GM12878 (cell line): ENCODE results near the gene OAF. TPM values are rescaled to one million over a fixed set of nuclear protein-coding genes. Genes with fewer than 3 reads are reported as not detected.
A peak's percentile ranks its signal among the peaks of the same experiment; 100 is the strongest.

Experiments
- ATAC-seq: fragments of 200-7000 bp; cut with Tn5 transposase; 3 replicates; pipeline ENCODE4 v1.9.1; 2020; ENCODE audit warnings: mild to moderate bottlenecking, moderate library complexity
- BruUV-seq: library from RNA; stranded (reverse); fragments of 400-500 nt; replicated peaks from 2 replicates; lab custom pipeline; 2021; lab: Mats Ljungman, UMichigan
- CTCF ChIA-PET: fragments of 300-600 bp; sonication (Branson Sonifier 250); formaldehyde crosslinking; extraction: SDS; loops from one replicate; lab custom pipeline; 2021; ENCODE audit warnings: inconsistent platforms; lab: Yijun Ruan, JAX
- POLR2A ChIA-PET: fragments of 350-600 bp; formaldehyde crosslinking; extraction: SDS; loops from one replicate; lab custom pipeline; 2021; ENCODE audit warnings: inconsistent platforms; lab: Charles Lee
- RAD21 ChIA-PET: fragments of 300-600 bp; sonication (Branson Sonifier 250); formaldehyde crosslinking; loops from one replicate; lab custom pipeline; 2023; ENCODE audit warnings: antibody characterized with exemption; ENCODE audit not compliant: unreplicated experiment; lab: Charles Lee
- SMC1A ChIA-PET: fragments of 300-600 bp; sonication (Branson Sonifier 250); formaldehyde crosslinking; loops from one replicate; lab custom pipeline; 2023; ENCODE audit not compliant: unreplicated experiment, uncharacterized antibody; lab: Charles Lee
- DNase-seq: peaks from one replicate; pipeline ENCODE4 v3.0.0-alpha.2; 2011; ENCODE audit warnings: low read depth, low spot score
- FAIRE-seq: peaks from 3 replicates; lab custom pipeline; 2011; peaks lifted over from hg19 to GRCh38; lab: Jason Lieb, UNC
- H2AFZ ChIP-seq: 2 replicates; pipeline ENCODE4 v1.6.0; 2011; ENCODE audit warnings: low read depth, low read length, control low read depth; ENCODE audit not compliant: control insufficient read depth
- H3K27ac ChIP-seq: 2 replicates; pipeline ENCODE4 v1.5.1; 2011; ENCODE audit warnings: control low read depth; ENCODE audit not compliant: control insufficient read depth, insufficient read depth
- H3K27me3 ChIP-seq, 2 experiments: replicated peaks in 1 of 2; 2 replicates each; pipeline versions ENCODE4 v1.6.0 to v1.6.1; 2011; ENCODE audit warnings: low read length in 1 of 2; ENCODE audit not compliant: control insufficient read depth in 2 of 2, insufficient read depth in 2 of 2
- H3K36me3 ChIP-seq, 2 experiments: 2 replicates each; pipeline ENCODE4 v1.5.1; 2011; ENCODE audit warnings: low read length in 1 of 2; ENCODE audit not compliant: control insufficient read depth in 2 of 2, insufficient read depth in 2 of 2
- H3K4me1 ChIP-seq: 2 replicates; pipeline ENCODE4 v1.6.1; 2011; ENCODE audit warnings: mild to moderate bottlenecking, low read length, moderate library complexity, mixed read lengths; ENCODE audit not compliant: control insufficient read depth, insufficient read depth
- H3K4me2 ChIP-seq: 2 replicates; pipeline ENCODE4 v1.6.0; 2011; ENCODE audit warnings: control low read depth; ENCODE audit not compliant: control insufficient read depth, insufficient read depth
- H3K4me3 ChIP-seq: fragments of 200-600 bp; sonication (generic); 2 replicates; pipeline ENCODE4 v1.5.1; 2016
- H3K79me2 ChIP-seq: 2 replicates; pipeline ENCODE4 v1.6.0; 2011; ENCODE audit warnings: low read length; ENCODE audit not compliant: control insufficient read depth, insufficient read depth
- H3K9ac ChIP-seq: 2 replicates; pipeline ENCODE4 v1.8.0; 2011; ENCODE audit warnings: low read length, control low read depth, mixed read lengths; ENCODE audit not compliant: control insufficient read depth, insufficient read depth
- H3K9me3 ChIP-seq: replicated peaks from 3 replicates; pipeline ENCODE4 v1.5.1; 2011; ENCODE audit warnings: mild to moderate bottlenecking, low read length; ENCODE audit not compliant: control insufficient read depth, insufficient read depth
- H4K20me1 ChIP-seq: 2 replicates; pipeline ENCODE4 v1.6.0; 2011; ENCODE audit not compliant: control insufficient read depth, insufficient read depth
- ASH2L ChIP-seq: fragments of 300-600, 200-600 bp; sonication (generic); IDR thresholded peaks from 2 replicates; pipeline ENCODE4 v1.6.1; 2017; ENCODE audit warnings: low read depth, mild to moderate bottlenecking, borderline replicate concordance
- ESRRA ChIP-seq: IDR thresholded peaks from 2 replicates; pipeline ENCODE4 v1.6.1; 2012; ENCODE audit warnings: mild to moderate bottlenecking, low read length, improper control_type of control experiment
- FOXK2 ChIP-seq: fragments of 450-650 bp; IDR thresholded peaks from 2 replicates; pipeline ENCODE4 v1.6.1; 2017; ENCODE audit warnings: mild to moderate bottlenecking, moderate library complexity
- FOXM1 ChIP-seq: IDR thresholded peaks from 2 replicates; pipeline ENCODE4 v1.6.1; 2012; ENCODE audit warnings: low read depth, mild to moderate bottlenecking, inconsistent platforms, low read length, moderate library complexity
- MYB ChIP-seq: fragments of 150-350 bp; IDR thresholded peaks from 2 replicates; pipeline ENCODE4 v1.6.1; 2014; ENCODE audit warnings: mild to moderate bottlenecking, low read depth, low read length, borderline replicate concordance
- NFXL1 ChIP-seq: fragments of 450-650 bp; IDR thresholded peaks from 2 replicates; pipeline ENCODE4 v1.6.1; 2017; ENCODE audit warnings: antibody characterized with exemption, mild to moderate bottlenecking, borderline replicate concordance
- NFYA ChIP-seq: IDR thresholded peaks from 2 replicates; pipeline ENCODE4 v1.6.1; 2011; ENCODE audit warnings: low read depth, mild to moderate bottlenecking, low read length, improper control_type of control experiment, borderline replicate concordance
- RELA ChIP-seq: fragments of 450-650 bp; IDR thresholded peaks from 2 replicates; pipeline ENCODE4 v1.8.0; 2014; ENCODE audit warnings: borderline replicate concordance; ENCODE audit not compliant: partially characterized antibody
- SPI1 ChIP-seq: IDR thresholded peaks from 2 replicates; pipeline ENCODE4 v1.6.1; 2011; ENCODE audit warnings: low read depth, mild to moderate bottlenecking, low read length, moderate library complexity, borderline replicate concordance; ENCODE audit not compliant: insufficient read depth
- TBL1XR1 ChIP-seq: IDR thresholded peaks from 2 replicates; pipeline ENCODE4 v1.6.1; 2012; ENCODE audit warnings: low read depth, low read length, improper control_type of control experiment
- WRNIP1 ChIP-seq: IDR thresholded peaks from 2 replicates; pipeline ENCODE4 v1.6.1; 2011; ENCODE audit warnings: low read depth, low read length, improper control_type of control experiment, borderline replicate concordance
- WGBS: methylation state at CpG from one replicate; pipeline ENCODE4 v1.1.6; 2016; ENCODE audit warnings: low lambda C conversion rate; ENCODE audit not compliant: insufficient replicate concordance, insufficient coverage; ENCODE audit errors: missing lambda C conversion rate; 5-methylcytosine and 5-hydroxymethylcytosine counted together
- in situ Hi-C: fragments of 300-500 bp; cut with MboI; formaldehyde crosslinking; loops from 9 replicates; pipeline ENCODE4 v1.14.3; 2018; ENCODE audit warnings: mixed read lengths
- intact Hi-C: fragments of 100-400 bp; cut with micrococcal nuclease; formaldehyde crosslinking; loops from one replicate; pipeline ENCODE4 v1.14.2; 2022; ENCODE audit not compliant: unreplicated experiment
- polyA plus RNA-seq, 11 experiments: library from polyadenylated mRNA; depleted of rRNA in 4 of 11; unstranded in 6 of 11; stranded (reverse) in 5 of 11; fragments of >200 nt; fragmentation: Nextera tagmentation in 4 of 11; fragmentation: Illumina TruSeq in 1 of 11; extraction: Ambion mirVana in 4 of 11; extraction: Trizol in 1 of 11; gene quantifications; 1 replicate in 1 of 11; 2 replicates in 10 of 11; pipeline versions ENCODE4 v1.2.1 to v1.2.3, GENCODE V29; 2011 to 2016; ENCODE audit warnings: inconsistent platforms in 2 of 11, missing spikeins in 2 of 11, low read depth in 1 of 11
- total RNA-seq, 4 experiments: library from RNA; depleted of rRNA in 3 of 4; stranded (reverse); fragments of >200 nt in 3 of 4; fragmentation: Illumina TruSeq in 1 of 4; extraction: Trizol in 1 of 4; gene quantifications; 2 replicates each; pipeline versions ENCODE4 v1.2.1 to v1.2.3, GENCODE V29; 2013 to 2021
- TF ChIP-seq, protein P1 (sequence below): fragments of 450-650 bp; IDR thresholded peaks from 2 replicates; pipeline ENCODE4 v1.6.1; 2016; ENCODE audit warnings: mild to moderate bottlenecking

OAF gene
- total and polyA plus RNA-seq, 10 of the 15 experiments (the other 5 are each of a cell fraction or from before 2014, with no cell fraction given): 0.10 to 4.7 (median 1.1) TPM

DNA sequence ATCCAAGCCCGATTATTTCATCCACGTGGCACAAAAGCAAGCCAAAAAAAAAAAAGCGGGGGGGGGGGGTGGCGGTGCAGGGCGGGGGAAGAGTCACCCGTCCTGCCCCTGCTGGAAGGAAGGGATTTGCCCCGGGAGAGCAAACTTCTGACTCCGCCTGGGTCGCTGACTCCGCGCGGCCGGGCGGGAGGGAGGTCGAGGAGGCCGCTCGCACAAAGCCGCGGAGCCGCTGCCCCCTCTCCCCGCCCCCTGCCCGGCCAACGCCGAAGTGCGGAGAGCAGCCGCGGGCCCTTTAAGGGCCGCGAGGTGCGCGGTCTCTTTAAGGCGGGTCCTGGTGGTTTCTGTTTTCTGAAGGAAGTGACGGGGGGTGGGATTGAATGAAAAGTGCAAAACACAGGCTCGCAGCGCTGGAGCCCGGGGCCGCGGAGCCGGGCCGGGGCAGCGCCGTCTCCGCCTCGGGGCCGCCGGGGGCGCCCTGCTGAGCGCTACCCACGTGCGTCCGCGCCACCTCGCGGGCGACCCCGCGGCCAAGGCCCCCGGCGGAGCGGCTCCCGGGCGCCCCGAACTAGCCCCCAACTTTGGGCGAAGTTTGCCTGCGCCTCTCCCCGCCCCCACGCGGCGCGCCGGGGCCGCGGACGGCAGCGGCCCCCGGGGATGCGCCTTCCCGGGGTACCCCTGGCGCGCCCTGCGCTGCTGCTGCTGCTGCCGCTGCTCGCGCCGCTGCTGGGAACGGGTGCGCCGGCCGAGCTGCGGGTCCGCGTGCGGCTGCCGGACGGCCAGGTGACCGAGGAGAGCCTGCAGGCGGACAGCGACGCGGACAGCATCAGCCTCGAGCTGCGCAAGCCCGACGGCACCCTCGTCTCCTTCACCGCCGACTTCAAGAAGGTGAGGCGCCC is at the start of gene OAF (continued):
- TF ChIP-seq NFXL1 (peak; percentile 74; the same call in 1 of the 2 replicates), MYB (no peak), WRNIP1 (no peak), RELA (no peak), TBL1XR1 (no peak), ASH2L (no peak), FOXM1 (no peak), NFYA (no peak)
- TF ChIP-seq, all 136 proteins: peak for 21

DNA sequence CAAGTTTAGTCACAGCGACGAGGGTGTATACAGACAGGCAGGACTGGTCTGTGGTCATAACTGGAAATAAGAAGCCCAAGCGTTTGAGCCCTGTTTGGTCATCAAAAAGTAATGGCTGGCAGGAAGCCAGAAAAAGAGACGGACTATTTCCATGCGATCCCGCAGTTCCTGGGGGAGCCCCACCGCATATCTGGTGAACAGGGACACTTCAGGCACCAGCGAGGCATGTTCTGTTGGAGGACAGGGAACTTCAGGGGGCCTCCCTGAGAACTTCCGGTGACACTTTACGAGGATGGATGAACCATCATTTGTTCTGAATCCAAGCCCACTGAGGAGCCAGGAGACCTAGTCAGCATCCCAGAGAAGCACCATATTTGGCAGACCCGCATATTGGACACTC is 43.2 kb upstream of the OAF start:
- H3K4me3 ChIP-seq: no peak overlapping the region
- no peaks in the 10 kb centered on the region for H4K20me1 ChIP-seq
- no peak for FAIRE-seq
- DNase-seq: no peak
- no peaks in the 10 kb centered on the region for H3K4me1 ChIP-seq
- H3K4me2 ChIP-seq: no peak overlapping the region
- H3K36me3 ChIP-seq: no peaks in the 10 kb centered on the region
- ATAC-seq: no peak
- intact Hi-C loops (no loop called here), in situ Hi-C loops (no loop called here)
- H3K79me2 ChIP-seq: no peaks in the 10 kb centered on the region
- H3K27me3 ChIP-seq: peaks cover 0 to 4% of the 10 kb centered on the region in 2 experiments; a peak in 3 of 4 replicates
- H3K9ac ChIP-seq: no peak overlapping the region
- ChIA-PET SMC1A (interaction anchor here (1.2 kb wide), 1 partner anchor 62 kb away, joined by 3 read pairs; no protein-coding TSS in a partner anchor), POLR2A (no interaction called here), CTCF (interaction anchor here (2.3 kb wide), 1 partner anchor 59 kb away, joined by 4 read pairs; no protein-coding TSS in a partner anchor), RAD21 (no interaction called here)
- no peaks in the 10 kb centered on the region; the same call in 2 of the 3 replicates for H3K9me3 ChIP-seq
- 63% methylated on average over 11 of the region's 11 CpGs for WGBS
- H3K27ac ChIP-seq: no peak overlapping the region
- H2AFZ ChIP-seq: no peak overlapping the region
- TF ChIP-seq, protein P1, sequence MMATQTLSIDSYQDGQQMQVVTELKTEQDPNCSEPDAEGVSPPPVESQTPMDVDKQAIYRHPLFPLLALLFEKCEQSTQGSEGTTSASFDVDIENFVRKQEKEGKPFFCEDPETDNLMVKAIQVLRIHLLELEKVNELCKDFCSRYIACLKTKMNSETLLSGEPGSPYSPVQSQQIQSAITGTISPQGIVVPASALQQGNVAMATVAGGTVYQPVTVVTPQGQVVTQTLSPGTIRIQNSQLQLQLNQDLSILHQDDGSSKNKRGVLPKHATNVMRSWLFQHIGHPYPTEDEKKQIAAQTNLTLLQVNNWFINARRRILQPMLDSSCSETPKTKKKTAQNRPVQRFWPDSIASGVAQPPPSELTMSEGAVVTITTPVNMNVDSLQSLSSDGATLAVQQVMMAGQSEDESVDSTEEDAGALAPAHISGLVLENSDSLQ: no peak
- no peak for TF ChIP-seq SPI1
- TF ChIP-seq FOXK2: no peak
- no peak for TF ChIP-seq ESRRA
- no TSS peak for BruUV-seq
